HEK293 (cell line): Measurements from ENCODE around the gene SLC16A11.
"Not testable (repeated sequence)": the region's sequence is repeated elsewhere in the genome, so short reads cannot be mapped to it uniquely, and the experiment has no call there.

Experiments used
- CTCF ChIA-PET: fragments of 350-600 bp; formaldehyde crosslinking; extraction: SDS; loops from one replicate; lab custom pipeline; 2021; ENCODE audit warnings: antibody characterized with exemption; lab: Yijun Ruan, JAX
- POLR2A ChIA-PET: fragments of 300-600 bp; formaldehyde crosslinking; extraction: SDS; loops from one replicate; lab custom pipeline; 2020; ENCODE audit warnings: antibody characterized with exemption, inconsistent platforms; lab: Yijun Ruan, JAX
- H3K27ac ChIP-seq: fragments of 200-500 bp; sonication (Bioruptor generic); 2 replicates; pipeline ENCODE4 v1.5.1; 2014; ENCODE audit warnings: low read depth, low read length, control low read depth, inconsistent platforms; ENCODE audit errors: extremely low read depth
- H3K36me3 ChIP-seq, 2 experiments: fragments of 200-500 bp in 1 of 2; sonication (Bioruptor generic) in 1 of 2; 1 replicate in 1 of 2; 2 replicates in 1 of 2; pipeline ENCODE4 v1.5.1; 2014 to 2017; ENCODE audit warnings: inconsistent platforms in 2 of 2, low read length in 2 of 2; ENCODE audit not compliant: control insufficient read depth in 2 of 2, insufficient read depth in 1 of 2
- H3K4me1 ChIP-seq: fragments of 200-500 bp; sonication (Bioruptor generic); 2 replicates; pipeline ENCODE4 v1.5.1; 2014; ENCODE audit warnings: mild to moderate bottlenecking, low read length, inconsistent platforms; ENCODE audit not compliant: control insufficient read depth, insufficient read depth
- H3K4me3 ChIP-seq: 2 replicates; pipeline ENCODE4 v1.5.1; 2011; ENCODE audit warnings: low read depth, mild to moderate bottlenecking, control low read depth, low read length, moderate library complexity
- H3K9me3 ChIP-seq: fragments of 200-500 bp; sonication (Bioruptor generic); 2 replicates; pipeline ENCODE4 v1.5.1; 2014; ENCODE audit warnings: low read depth, low read length, inconsistent platforms; ENCODE audit not compliant: control insufficient read depth, insufficient read depth
- EGR2 ChIP-seq: fragments of 450-650 bp; formaldehyde crosslinking; IDR thresholded peaks from 2 replicates; pipeline ENCODE4 v1.5.1; 2016; ENCODE audit warnings: low read depth, missing biosample characterization, missing genetic modification characterization
- FEZF1 ChIP-seq: fragments of 450-650 bp; formaldehyde crosslinking; IDR thresholded peaks from 2 replicates; pipeline ENCODE4 v1.5.1; 2016; ENCODE audit warnings: missing biosample characterization, missing genetic modification characterization
- HIC1 ChIP-seq: fragments of 450-650 bp; formaldehyde crosslinking; IDR thresholded peaks from 2 replicates; pipeline ENCODE4 v1.5.1; 2016; ENCODE audit warnings: missing biosample characterization, missing genetic modification characterization
- OVOL3 ChIP-seq: fragments of 450-650 bp; formaldehyde crosslinking; IDR thresholded peaks from 2 replicates; pipeline ENCODE4 v1.5.1; 2016; ENCODE audit warnings: missing biosample characterization, missing genetic modification characterization
- SCRT1 ChIP-seq: fragments of 450-650 bp; formaldehyde crosslinking; IDR thresholded peaks from 2 replicates; pipeline ENCODE4 v1.5.1; 2016; ENCODE audit warnings: missing biosample characterization, missing genetic modification characterization, borderline replicate concordance
- ZBTB17 ChIP-seq: fragments of 450-650 bp; formaldehyde crosslinking; IDR thresholded peaks from 2 replicates; pipeline ENCODE4 v1.5.1; 2016; ENCODE audit warnings: missing biosample characterization, missing genetic modification characterization
- ZFHX2 ChIP-seq: fragments of 450-650 bp; formaldehyde crosslinking; conservative IDR thresholded peaks from 2 replicates; pipeline ENCODE4 v1.5.1; 2016; ENCODE audit warnings: missing biosample characterization, missing genetic modification characterization
- ZFP3 ChIP-seq: fragments of 450-650 bp; formaldehyde crosslinking; IDR thresholded peaks from 2 replicates; pipeline ENCODE4 v1.5.1; 2016; ENCODE audit warnings: low read depth, missing biosample characterization, missing genetic modification characterization
- ZNF157 ChIP-seq: fragments of 450-650 bp; formaldehyde crosslinking; IDR thresholded peaks from 2 replicates; pipeline ENCODE4 v1.5.1; 2016; ENCODE audit warnings: missing biosample characterization, missing genetic modification characterization
- ZNF19 ChIP-seq: fragments of 450-650 bp; formaldehyde crosslinking; IDR thresholded peaks from 2 replicates; pipeline ENCODE4; 2016; ENCODE audit warnings: missing biosample characterization, missing genetic modification characterization, low read depth
- ZNF292 ChIP-seq: fragments of 450-650 bp; formaldehyde crosslinking; IDR thresholded peaks from 2 replicates; pipeline ENCODE4 v1.5.1; 2016; ENCODE audit warnings: low read depth, missing biosample characterization, missing genetic modification characterization, borderline replicate concordance
- ZNF416 ChIP-seq: fragments of 450-650 bp; formaldehyde crosslinking; IDR thresholded peaks from 2 replicates; pipeline ENCODE4 v1.5.1; 2016; ENCODE audit warnings: missing biosample characterization, missing genetic modification characterization
- ZNF423 ChIP-seq: fragments of 450-650 bp; formaldehyde crosslinking; IDR thresholded peaks from 2 replicates; pipeline ENCODE4 v1.5.1; 2016; ENCODE audit warnings: missing biosample characterization, missing genetic modification characterization
- ZNF521 ChIP-seq: fragments of 450-650 bp; formaldehyde crosslinking; IDR thresholded peaks from 2 replicates; pipeline ENCODE4 v1.5.1; 2017; ENCODE audit warnings: missing biosample characterization, mild to moderate bottlenecking, missing genetic modification characterization
- ZNF600 ChIP-seq: fragments of 450-650 bp; formaldehyde crosslinking; IDR thresholded peaks from 2 replicates; pipeline ENCODE4 v1.5.1; 2016; ENCODE audit warnings: missing biosample characterization, missing genetic modification characterization
- ZNF704 ChIP-seq: fragments of 450-650 bp; formaldehyde crosslinking; IDR thresholded peaks from 2 replicates; pipeline ENCODE4 v1.5.1; 2016; ENCODE audit warnings: missing biosample characterization, missing genetic modification characterization
- ZSCAN23 ChIP-seq: fragments of 450-650 bp; formaldehyde crosslinking; IDR thresholded peaks from 2 replicates; pipeline ENCODE4 v1.5.1; 2016; ENCODE audit warnings: missing biosample characterization, missing genetic modification characterization

The SLC16A11 gene

GRCh38 chr17:7056386-7056785 lies 12.5 kb upstream of the SLC16A11 start:
- ChIA-PET CTCF (interaction anchor here (0.7 to 3.1 kb wide), 5 partner anchors 10 to 1570 kb away, joined by 3 to 15 read pairs (median 3); partner anchors contain the start of gene MIS12), POLR2A (interaction anchor here (0.6 kb wide), 1 partner anchor 859 kb away, joined by 3 read pairs; no protein-coding TSS in a partner anchor)
- Histone ChIP-seq H3K9me3 (no peaks in the 10 kb centered on the region), H3K4me1 (0 out of 2 replicates have a peak, but pooled peaks cover 5% of the 10 kb centered on the region), H3K27ac (no peak overlapping the region), H3K36me3 (no peaks in the 10 kb centered on the region)
- TF ChIP-seq FEZF1 (tag by site-specific recombination): peak; percentile 76
- no peak for TF ChIP-seq ZNF704 (tag by site-specific recombination)
- TF ChIP-seq ZNF292 (tag by site-specific recombination): no peak
- no peak for TF ChIP-seq ZNF416
- TF ChIP-seq ZNF600 (tag by site-specific recombination): no peak
- no peak for TF ChIP-seq ZNF423 (tag by site-specific recombination)
- TF ChIP-seq HIC1 (tag by site-specific recombination): no peak
- TF ChIP-seq, all 188 proteins: peak for 1
- no peak overlapping the region for H3K4me3 ChIP-seq

DNA sequence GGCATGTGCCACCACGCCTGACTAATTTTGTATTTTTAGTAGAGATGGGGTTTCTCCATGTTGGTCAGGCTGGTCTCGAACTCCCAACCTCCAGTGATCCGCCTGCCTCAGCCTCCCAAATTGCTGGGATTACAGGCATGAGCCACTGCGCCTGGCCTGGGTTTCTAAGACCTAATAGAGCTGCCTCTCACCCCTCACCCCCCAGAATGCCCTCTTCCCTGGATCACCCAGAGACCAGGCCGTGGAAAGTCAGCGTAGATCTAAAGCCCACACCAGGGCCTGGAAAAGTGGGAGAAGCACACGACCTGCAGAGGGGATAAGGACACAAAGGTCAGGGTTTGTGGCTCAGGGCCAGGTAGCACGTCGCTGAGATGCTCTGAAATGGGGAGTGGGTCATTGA lies 6.7 kb upstream of the SLC16A11 start:
- CTCF ChIA-PET: interaction anchor here (0.5 to 12.8 kb wide), 9 partner anchors 9 to 420 kb away, joined by 3 to 388 read pairs (median 5); no protein-coding TSS in a partner anchor
- H3K27ac ChIP-seq, H3K4me1 ChIP-seq, H3K9me3 ChIP-seq, H3K36me3 ChIP-seq, POLR2A ChIA-PET, H3K4me3 ChIP-seq: not testable (repeated sequence)

DNA sequence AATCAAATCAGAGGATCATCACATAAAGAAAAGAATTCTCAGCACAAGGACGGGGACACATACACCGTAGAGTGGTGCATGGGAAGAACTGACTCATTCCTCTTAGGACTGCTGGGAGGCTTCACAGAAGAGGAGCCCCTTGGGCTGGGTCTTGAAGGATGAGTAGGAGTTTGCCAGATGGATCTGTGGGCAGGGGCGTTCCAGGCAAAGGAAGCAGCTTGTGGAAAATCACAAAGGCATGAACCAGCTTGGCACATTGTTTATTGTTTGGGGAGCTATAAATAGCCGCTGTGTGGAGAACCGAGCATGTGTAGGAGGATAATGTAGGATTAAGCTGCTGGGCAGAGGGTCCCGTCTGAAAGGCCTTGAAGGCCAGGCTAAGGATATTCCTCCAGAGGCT lies 5.1 kb upstream of the SLC16A11 start:
- no peaks in the 10 kb centered on the region for H3K9me3 ChIP-seq
- no peak for TF ChIP-seq ZNF157 (tag by site-specific recombination)
- no peak for TF ChIP-seq ZNF521 (tag by site-specific recombination)
- TF ChIP-seq SCRT1: no peak
- peak; percentile 94 for TF ChIP-seq ZFHX2
- TF ChIP-seq ZSCAN23 (tag by site-specific recombination): no peak
- no peak for TF ChIP-seq OVOL3
- TF ChIP-seq ZBTB17 (tag by site-specific recombination): peak; percentile 49
- peak; percentile 77 for TF ChIP-seq EGR2 (tag by site-specific recombination)
- no peak for TF ChIP-seq ZNF19 (tag by site-specific recombination)
- TF ChIP-seq ZFP3 (tag by site-specific recombination): peak; percentile 86
- peaks cover 6% of the 10 kb centered on the region; the same call in 1 of the 2 replicates for H3K4me1 ChIP-seq
- ChIA-PET CTCF (interaction anchor here (1.2 to 12.8 kb wide), 2 partner anchors 91 to 128 kb away, joined by 5 to 388 read pairs; no protein-coding TSS in a partner anchor), POLR2A (no interaction called here)
- no peak overlapping the region for H3K27ac ChIP-seq
- H3K4me3 ChIP-seq: no peak overlapping the region
- no peaks in the 10 kb centered on the region for H3K36me3 ChIP-seq
